Gastrocnemius medialis (tissue), 4 donors: Measurements from ENCODE around the gene CHN2.

ENCODE experiments used
- CTCF ChIP-seq, 5 experiments: fragments of 450-650 bp in 3 of 5; fragments of 200-600 bp in 2 of 5; sonication (generic) in 2 of 5; IDR thresholded peaks in 4 of 5; conservative IDR thresholded peaks in 1 of 5; 1 replicate in 4 of 5; 2 replicates in 1 of 5; pipeline ENCODE4 v1.5.1; 2016 to 2019; ENCODE audit warnings: antibody characterized with exemption in 5 of 5, mild to moderate bottlenecking in 3 of 5, moderate library complexity in 3 of 5
- POLR2A ChIP-seq, 2 donors: fragments of 450-650 bp; IDR thresholded peaks; one replicate each; pipeline ENCODE4 v1.6.1; 2017; ENCODE audit warnings: antibody characterized with exemption in 2 of 2, mild to moderate bottlenecking in 2 of 2, moderate library complexity in 2 of 2

DNA sequence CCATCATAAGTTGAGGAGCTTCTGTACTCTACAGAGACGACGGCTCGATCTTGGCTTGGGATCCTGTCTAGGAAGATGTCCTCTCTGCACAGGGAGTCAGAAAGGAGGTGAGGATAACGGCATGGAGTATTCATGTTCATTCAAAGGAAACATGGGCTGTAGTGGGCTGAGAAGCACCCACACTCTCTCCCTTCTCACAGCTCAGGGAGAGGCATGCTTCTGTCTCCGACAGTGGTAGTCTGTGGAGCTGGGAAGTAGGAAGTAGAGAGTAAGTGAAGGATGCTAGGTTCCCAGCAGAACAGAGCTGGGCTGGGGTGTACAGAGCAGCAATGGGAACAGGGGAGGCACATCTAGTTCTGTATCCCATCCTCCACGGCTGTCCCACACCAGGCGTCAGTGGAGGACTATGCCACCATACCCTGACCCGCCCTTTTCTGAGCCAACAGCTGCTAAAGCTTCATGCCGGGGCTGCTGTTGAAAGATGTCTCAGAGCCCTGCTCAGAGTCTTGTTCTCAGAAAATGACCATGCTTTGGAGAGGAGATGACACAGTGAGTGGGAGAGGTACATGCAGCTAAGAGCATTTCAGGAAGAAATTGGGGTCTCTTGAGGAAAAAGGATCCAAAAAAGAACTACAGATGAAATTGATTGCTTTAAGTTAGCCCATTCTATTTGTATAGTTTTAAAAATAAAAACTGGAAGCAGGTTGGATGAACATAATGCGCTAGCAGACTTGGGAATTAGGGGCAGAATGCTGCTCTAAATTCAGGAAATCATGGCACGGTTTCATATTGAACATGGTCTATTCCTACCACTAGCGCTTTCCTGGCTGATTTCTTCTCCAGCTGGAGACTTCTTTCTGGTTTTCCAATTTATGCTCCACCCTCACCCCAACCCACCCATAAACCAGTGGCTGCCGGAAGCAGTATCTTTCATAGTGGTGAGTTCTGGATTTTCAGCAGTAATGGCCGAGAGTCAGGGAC is 138.6 kb downstream of the CHN2 start:
- TF ChIP-seq CTCF (IDR thresholded peaks at IDR 0.05 in 4 of 5, conservative IDR thresholded peaks at IDR 0.05 in 1 of 5) (no peak), POLR2A (IDR thresholded peaks at IDR 0.05) (no peak)
